ENCODE measurements around the gene ACTBL2.
"Not testable (repeated sequence)": the region's sequence is repeated elsewhere in the genome, so short reads cannot be mapped to it uniquely, and the experiment has no call there.

Gene ACTBL2

GRCh38 chr5:57482671-57483106 is at the start of gene ACTBL2:
ACTBL2 (minus strand) TSS chr5:57482811; CDS start chr5:57482707, 104 bp downstream.
- no peak for DNase-seq

GRCh38 chr5:57531333-57531732 is 48.7 kb upstream of the ACTBL2 start:
- DNase-seq = no peak

GRCh38 chr5:57529864-57530263 is 47.3 kb upstream of the ACTBL2 start:
- DNase-seq = no peak

GRCh38 chr5:57527870-57528269 is 45.3 kb upstream of the ACTBL2 start:
- no peak for DNase-seq

- DNase-seq = no peak
These were observed 41.9 kb upstream of the ACTBL2 start for GRCh38 chr5:57524348-57525060.

- not testable (repeated sequence) for DNase-seq
These were observed 39.9 kb upstream of the ACTBL2 start for GRCh38 chr5:57522477-57522876.

- DNase-seq = not testable (repeated sequence)
These were observed 35.8 kb upstream of the ACTBL2 start for GRCh38 chr5:57518415-57518814.

GRCh38 chr5:57517250-57517649 is 34.6 kb upstream of the ACTBL2 start:
- no peak for DNase-seq

- DNase-seq = no peak
These were observed 31.2 kb upstream of the ACTBL2 start for GRCh38 chr5:57513785-57514184.

GRCh38 chr5:57511321-57511720 is 28.7 kb upstream of the ACTBL2 start:
- DNase-seq = no peak

GRCh38 chr5:57509501-57510260 is 27.1 kb upstream of the ACTBL2 start:
- no peak for DNase-seq

- DNase-seq = no peak
These were observed 25.6 kb upstream of the ACTBL2 start for GRCh38 chr5:57508211-57508610.

GRCh38 chr5:57505272-57506200 is 22.9 kb upstream of the ACTBL2 start:
- DNase-seq = no peak

- DNase-seq = no peak
These were observed 21.7 kb upstream of the ACTBL2 start for GRCh38 chr5:57504357-57504756.

GRCh38 chr5:57503433-57503832 is 20.8 kb upstream of the ACTBL2 start:
- DNase-seq = no peak

- no peak for DNase-seq
These were observed 19.0 kb upstream of the ACTBL2 start for GRCh38 chr5:57501414-57502201.

- DNase-seq = no peak
These were observed 16.8 kb upstream of the ACTBL2 start for GRCh38 chr5:57499262-57500050.

GRCh38 chr5:57497733-57498132 is 15.1 kb upstream of the ACTBL2 start:
- no peak for DNase-seq

GRCh38 chr5:57495285-57496086 is 12.9 kb upstream of the ACTBL2 start:
- DNase-seq = no peak
